Neutrophil (primary cell): ENCODE measurements around the gene GPC5.

Source experiments
- H3K27ac ChIP-seq: fragments of 200-600 bp; sonication (generic); 2 replicates; pipeline ENCODE4 v1.5.1; 2016; ENCODE audit warnings: mild to moderate bottlenecking, moderate library complexity
- H3K27me3 ChIP-seq: fragments of 200-600 bp; sonication (generic); 2 replicates; pipeline ENCODE4 v1.6.0; 2016; ENCODE audit warnings: mild to moderate bottlenecking
- H3K36me3 ChIP-seq: fragments of 200-600 bp; sonication (generic); 2 replicates; pipeline ENCODE4 v1.5.1; 2017
- H3K4me1 ChIP-seq, 2 experiments: fragments of 200-600 bp in 1 of 2; sonication (generic) in 1 of 2; 1 replicate in 1 of 2; 2 replicates in 1 of 2; pipeline versions ENCODE4 v1.5.1 to v1.6.1; 2013 to 2016; ENCODE audit warnings: low read depth in 1 of 2, low read length in 1 of 2, mild to moderate bottlenecking in 1 of 2, moderate library complexity in 1 of 2; ENCODE audit not compliant: control insufficient read depth in 1 of 2, insufficient read depth in 1 of 2
- H3K4me3 ChIP-seq, 2 experiments: fragments of 200-600 bp in 1 of 2; sonication (generic) in 1 of 2; 1 replicate in 1 of 2; 2 replicates in 1 of 2; pipeline ENCODE4 v1.5.1; 2013 to 2016; ENCODE audit warnings: low read depth in 1 of 2, low read length in 1 of 2, mild to moderate bottlenecking in 1 of 2, moderate library complexity in 1 of 2
- H3K9me3 ChIP-seq: fragments of 200-600 bp; sonication (generic); 2 replicates; pipeline ENCODE4 v1.5.1; 2016
- TF ChIP-seq, protein P1 (sequence below): fragments of 200-600 bp; sonication (generic); IDR thresholded peaks from 2 replicates; pipeline ENCODE4 v1.5.1; 2016; ENCODE audit warnings: antibody characterized with exemption

The GPC5 gene

GRCh38 chr13:91533354-91533753 lies 134.9 kb downstream of the GPC5 start:
- no peak overlapping the region for H3K4me3 ChIP-seq
- H3K9me3 ChIP-seq, result no peaks in the 10 kb centered on the region
- H3K36me3 ChIP-seq, result no peaks in the 10 kb centered on the region
- no peaks in the 10 kb centered on the region for H3K27me3 ChIP-seq
- no peaks in the 10 kb centered on the region for H3K4me1 ChIP-seq
- H3K27ac ChIP-seq, result no peak overlapping the region
- TF ChIP-seq, protein P1, sequence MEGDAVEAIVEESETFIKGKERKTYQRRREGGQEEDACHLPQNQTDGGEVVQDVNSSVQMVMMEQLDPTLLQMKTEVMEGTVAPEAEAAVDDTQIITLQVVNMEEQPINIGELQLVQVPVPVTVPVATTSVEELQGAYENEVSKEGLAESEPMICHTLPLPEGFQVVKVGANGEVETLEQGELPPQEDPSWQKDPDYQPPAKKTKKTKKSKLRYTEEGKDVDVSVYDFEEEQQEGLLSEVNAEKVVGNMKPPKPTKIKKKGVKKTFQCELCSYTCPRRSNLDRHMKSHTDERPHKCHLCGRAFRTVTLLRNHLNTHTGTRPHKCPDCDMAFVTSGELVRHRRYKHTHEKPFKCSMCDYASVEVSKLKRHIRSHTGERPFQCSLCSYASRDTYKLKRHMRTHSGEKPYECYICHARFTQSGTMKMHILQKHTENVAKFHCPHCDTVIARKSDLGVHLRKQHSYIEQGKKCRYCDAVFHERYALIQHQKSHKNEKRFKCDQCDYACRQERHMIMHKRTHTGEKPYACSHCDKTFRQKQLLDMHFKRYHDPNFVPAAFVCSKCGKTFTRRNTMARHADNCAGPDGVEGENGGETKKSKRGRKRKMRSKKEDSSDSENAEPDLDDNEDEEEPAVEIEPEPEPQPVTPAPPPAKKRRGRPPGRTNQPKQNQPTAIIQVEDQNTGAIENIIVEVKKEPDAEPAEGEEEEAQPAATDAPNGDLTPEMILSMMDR, result no peak

DNA sequence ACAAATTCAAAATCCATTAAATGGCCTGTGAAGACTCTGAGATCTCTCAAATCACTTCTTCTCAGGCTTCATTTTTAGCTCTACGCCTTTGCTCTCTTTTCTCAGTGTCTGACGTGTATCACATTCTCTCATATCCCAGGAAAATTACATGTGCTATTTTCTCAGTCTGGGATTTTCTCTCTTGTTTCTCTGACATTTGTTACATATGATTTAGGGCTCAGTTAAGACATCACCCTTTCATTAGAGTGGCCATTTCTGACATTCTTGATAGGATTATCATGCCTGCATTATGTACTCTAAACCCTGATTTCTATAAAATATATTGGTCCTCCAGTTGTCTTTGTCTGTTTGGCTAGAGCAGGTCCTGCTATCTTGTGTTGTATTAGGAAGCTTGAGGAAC lies 136.6 kb downstream of the GPC5 start:
- no peaks in the 10 kb centered on the region for H3K9me3 ChIP-seq
- TF ChIP-seq, protein P1, result no peak

DNA sequence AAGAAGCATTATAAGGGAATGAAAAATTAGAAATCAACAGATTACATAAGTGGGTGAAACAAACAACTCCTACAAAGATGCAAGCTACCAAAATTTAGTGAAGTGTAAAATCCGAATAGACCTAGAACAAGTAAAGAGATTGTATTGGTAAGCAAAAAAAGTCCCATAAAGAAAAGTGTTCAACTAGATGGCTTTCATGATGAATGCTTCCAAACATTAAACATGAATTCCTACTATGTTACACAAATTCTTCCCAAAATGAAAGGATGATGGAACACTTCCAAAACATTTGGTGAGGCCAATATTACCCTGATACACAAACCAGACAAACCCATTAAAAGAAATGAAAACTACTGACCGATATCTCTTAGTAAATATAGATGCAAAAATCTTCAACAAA lies 139.0 kb downstream of the GPC5 start:
- Histone ChIP-seq H3K4me3 (no peak overlapping the region), H3K9me3 (no peaks in the 10 kb centered on the region), H3K4me1 (no peaks in the 10 kb centered on the region), H3K27me3 (no peaks in the 10 kb centered on the region), H3K27ac (no peak overlapping the region), H3K36me3 (no peaks in the 10 kb centered on the region)
- TF ChIP-seq, protein P1, result no peak

More for the DNA sequence above, 136.6 kb downstream of the GPC5 start:
- no peaks in the 10 kb centered on the region for H3K27me3 ChIP-seq
- H3K4me1 ChIP-seq, result no peaks in the 10 kb centered on the region
- H3K4me3 ChIP-seq, result no peak overlapping the region
- no peak overlapping the region for H3K27ac ChIP-seq
- H3K36me3 ChIP-seq, result no peaks in the 10 kb centered on the region

DNA sequence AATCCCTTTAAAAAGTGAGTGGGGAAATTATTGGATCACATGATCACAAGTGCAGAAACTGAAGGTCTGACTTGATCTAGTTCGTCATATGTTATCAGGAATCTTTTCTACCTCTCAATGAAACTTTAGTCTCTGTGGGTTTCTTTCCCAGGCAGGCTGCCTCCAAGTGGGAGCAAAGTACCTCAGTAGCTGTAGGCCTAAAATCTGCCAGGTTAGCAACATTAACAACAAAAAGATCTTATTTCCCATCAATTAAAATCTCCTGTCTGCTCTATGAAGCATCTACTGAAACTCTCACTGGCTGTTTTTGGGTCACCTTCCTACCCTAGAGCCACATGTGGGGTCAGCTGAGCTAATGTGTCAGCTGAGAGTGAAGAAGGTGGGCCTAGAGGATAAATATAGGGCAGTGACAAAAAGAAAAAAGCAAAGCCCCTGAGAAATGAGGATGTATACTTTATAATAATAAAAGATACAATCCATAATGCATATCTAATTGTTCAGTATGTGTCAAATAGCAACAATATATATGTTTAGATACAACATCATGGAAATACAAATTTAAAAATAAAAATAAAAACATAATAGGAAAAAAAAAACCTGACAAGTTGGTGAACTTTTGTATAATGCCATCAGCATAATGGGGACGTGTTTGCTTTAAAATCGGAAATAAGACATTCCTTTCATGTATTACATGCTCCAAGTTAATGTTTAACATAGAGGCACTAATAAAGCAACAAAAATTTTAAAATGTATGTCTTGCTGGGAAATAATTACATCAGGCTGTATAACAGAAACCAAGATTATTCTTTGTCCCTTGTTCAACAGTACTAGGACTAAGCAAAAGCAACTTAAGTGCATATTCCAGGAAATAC lies 141.1 kb downstream of the GPC5 start:
- no peak overlapping the region for H3K27ac ChIP-seq

DNA sequence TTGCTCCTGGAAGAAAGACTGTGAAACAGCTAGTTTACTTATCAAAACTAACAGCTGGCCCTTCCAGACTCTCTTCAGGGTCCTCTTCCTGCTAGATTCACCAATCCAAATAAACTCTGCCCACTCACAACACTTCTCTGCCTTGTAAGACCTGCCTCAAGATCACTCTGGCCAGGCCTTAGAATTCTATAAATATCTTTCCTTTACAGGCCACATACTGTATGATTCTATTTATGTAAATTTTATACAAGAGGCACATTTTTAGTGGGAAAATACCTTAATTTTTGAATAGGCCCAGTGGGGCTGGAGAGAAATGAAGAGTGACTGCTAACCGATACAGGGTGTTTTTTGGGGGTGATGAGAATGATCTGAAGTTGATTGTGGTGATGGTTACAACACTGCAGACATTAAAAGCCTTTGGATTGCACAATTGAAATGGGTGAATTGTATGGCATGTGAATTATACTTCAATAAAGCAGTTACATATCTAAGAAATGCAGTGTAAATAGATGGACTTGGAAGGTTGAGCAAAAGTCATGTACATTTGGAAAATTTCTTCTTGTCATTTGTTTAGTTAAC lies 141.8 kb downstream of the GPC5 start:
- TF ChIP-seq, protein P1, result no peak
- Histone ChIP-seq H3K27me3 (no peaks in the 10 kb centered on the region), H3K4me1 (no peaks in the 10 kb centered on the region), H3K27ac (no peak overlapping the region), H3K36me3 (no peaks in the 10 kb centered on the region), H3K4me3 (no peak overlapping the region), H3K9me3 (no peaks in the 10 kb centered on the region)

More for the DNA sequence above, 141.1 kb downstream of the GPC5 start:
- Histone ChIP-seq H3K9me3 (no peaks in the 10 kb centered on the region), H3K36me3 (no peaks in the 10 kb centered on the region), H3K27me3 (no peaks in the 10 kb centered on the region), H3K4me3 (no peak overlapping the region), H3K4me1 (no peaks in the 10 kb centered on the region)
- TF ChIP-seq, protein P1, result no peak
